A549 (cell line): ENCODE results near the gene VTA1. TPM values are rescaled to one million over a fixed set of nuclear protein-coding genes. Genes with fewer than 3 reads are reported as not detected.

Source experiments
- ATAC-seq, 2 experiments: fragments of 200-7000 bp in 1 of 2; fragments of >200 bp in 1 of 2; cut with Nextera tagmentation in 1 of 2; cut with Tn5 transposase in 1 of 2; 3 replicates each; pipeline versions ENCODE4 v1.8.0 to v1.9.1; 2018 to 2020; ENCODE audit warnings: mild to moderate bottlenecking in 1 of 2, moderate library complexity in 1 of 2
- CTCF ChIA-PET: fragments of 300-600 bp; sonication (Branson Sonifier 250); formaldehyde crosslinking; extraction: SDS; loops from one replicate; lab custom pipeline; 2021; ENCODE audit warnings: antibody characterized with exemption, inconsistent platforms; lab: Yijun Ruan, JAX
- POLR2A ChIA-PET: fragments of 350-600 bp; formaldehyde crosslinking; extraction: SDS; loops from one replicate; lab custom pipeline; 2021; ENCODE audit warnings: antibody characterized with exemption, inconsistent platforms; lab: Yijun Ruan, JAX
- DNase-seq, 2 experiments: peaks; one replicate each; pipeline versions ENCODE4 v3.0.0 to v3.0.0-alpha.2; 2011 to 2016; ENCODE audit warnings: low read depth in 1 of 2, low spot score in 1 of 2
- FAIRE-seq: peaks from 2 replicates; lab custom pipeline; 2011; peaks lifted over from hg19 to GRCh38; lab: Jason Lieb, UNC
- H3K27ac ChIP-seq, 2 experiments: fragments of >200 bp; sonication (Bioruptor Twin); formaldehyde crosslinking; 3 replicates each; pipeline ENCODE4 v1.5.1; 2016 to 2017
- H3K4me1 ChIP-seq: fragments of >200 bp; sonication (Bioruptor Twin); formaldehyde crosslinking; 3 replicates; pipeline ENCODE4 v1.6.1; 2016
- H3K4me2 ChIP-seq: fragments of >200 bp; sonication (Bioruptor Twin); formaldehyde crosslinking; 3 replicates; pipeline ENCODE4 v1.6.1; 2016
- H3K4me3 ChIP-seq: fragments of >200 bp; sonication (Bioruptor Twin); formaldehyde crosslinking; 3 replicates; pipeline ENCODE4 v1.5.1; 2016
- H3K9me3 ChIP-seq: fragments of >200 bp; sonication (Bioruptor Twin); formaldehyde crosslinking; 3 replicates; pipeline ENCODE4 v1.6.1; 2016
- BCL3 ChIP-seq: fragments of >200 bp; sonication (Bioruptor Twin); formaldehyde crosslinking; IDR thresholded peaks from 3 replicates; pipeline ENCODE4 v1.6.1; 2016
- BHLHE40 ChIP-seq: IDR thresholded peaks from 2 replicates; pipeline ENCODE4 v1.6.1; 2012; ENCODE audit warnings: low read depth, low read length, inconsistent platforms
- CBX2 ChIP-seq: fragments of 200-600 bp; sonication (generic); IDR thresholded peaks from 2 replicates; pipeline ENCODE4 v1.6.1; 2016; ENCODE audit warnings: low read depth, mild to moderate bottlenecking, borderline replicate concordance
- CBX8 ChIP-seq: fragments of 200-600 bp; sonication (generic); IDR thresholded peaks from 2 replicates; pipeline ENCODE4 v1.6.1; 2016
- CEBPB ChIP-seq, 2 experiments: fragments of >200 bp in 1 of 2; sonication (Bioruptor Twin) in 1 of 2; formaldehyde crosslinking in 1 of 2; IDR thresholded peaks; 2 replicates each; pipeline ENCODE4 v1.6.1; 2012 to 2016
- CHD4 ChIP-seq: fragments of 200-600 bp; sonication (generic); IDR thresholded peaks from 2 replicates; pipeline ENCODE4 v1.6.1; 2016; ENCODE audit warnings: antibody characterized with exemption, mild to moderate bottlenecking, borderline replicate concordance
- EP300 ChIP-seq, 2 experiments: fragments of >200 bp; sonication (Bioruptor Twin); formaldehyde crosslinking; IDR thresholded peaks; 2 replicates in 1 of 2; 3 replicates in 1 of 2; pipeline ENCODE4 v1.6.1; 2016 to 2017
- ESRRA ChIP-seq: fragments of 150-350 bp; IDR thresholded peaks from 2 replicates; pipeline ENCODE4 v1.6.1; 2014; ENCODE audit warnings: mild to moderate bottlenecking, low read length, borderline replicate concordance
- GATA3 ChIP-seq: IDR thresholded peaks from 2 replicates; pipeline ENCODE4 v1.6.1; 2012; ENCODE audit warnings: borderline replicate concordance
- HOXA7 ChIP-seq: fragments of 250-450 bp; sonication (Bioruptor Pico); IDR thresholded peaks from 2 replicates; pipeline ENCODE4 v1.5.0; 2020; ENCODE audit warnings: mild to moderate bottlenecking, moderate library complexity
- HOXB13 ChIP-seq: fragments of 250-450 bp; sonication (Bioruptor Pico); IDR thresholded peaks from 2 replicates; pipeline ENCODE4 v1.5.0; 2020; ENCODE audit warnings: low read depth, mild to moderate bottlenecking, moderate library complexity
- HOXB5 ChIP-seq: fragments of 250-450 bp; sonication (Bioruptor Pico); IDR thresholded peaks from 2 replicates; pipeline ENCODE4 v1.5.0; 2020; ENCODE audit warnings: mild to moderate bottlenecking, moderate library complexity
- JUN ChIP-seq, 2 experiments: fragments of >200 bp; sonication (Bioruptor Twin); formaldehyde crosslinking; IDR thresholded peaks; 2 replicates in 1 of 2; 3 replicates in 1 of 2; pipeline ENCODE4 v1.6.1; 2016 to 2017
- KDM1A ChIP-seq: fragments of 200-600 bp; sonication (generic); IDR thresholded peaks from 2 replicates; pipeline ENCODE4 v1.6.1; 2016; ENCODE audit warnings: low read depth, mild to moderate bottlenecking
- MYC ChIP-seq: IDR thresholded peaks from 2 replicates; pipeline ENCODE4 v1.6.1; 2012; ENCODE audit warnings: mild to moderate bottlenecking, inconsistent platforms, low read length, improper control_type of control experiment, borderline replicate concordance
- NR3C1 ChIP-seq: fragments of >200 bp; sonication (Bioruptor Twin); formaldehyde crosslinking; IDR thresholded peaks from 3 replicates; pipeline ENCODE4 v1.6.1; 2017
- PBX3 ChIP-seq: IDR thresholded peaks from 2 replicates; pipeline ENCODE4 v1.6.1; 2012
- PHF8 ChIP-seq: fragments of 200-600 bp; sonication (generic); IDR thresholded peaks from 2 replicates; pipeline ENCODE4 v1.6.1; 2016; ENCODE audit warnings: low read depth, mild to moderate bottlenecking, antibody characterized with exemption, moderate library complexity, borderline replicate concordance
- RAD21 ChIP-seq, 2 experiments: fragments of >200 bp in 1 of 2; sonication (Bioruptor Twin) in 1 of 2; formaldehyde crosslinking in 1 of 2; IDR thresholded peaks in 1 of 2; conservative IDR thresholded peaks in 1 of 2; 2 replicates in 1 of 2; 3 replicates in 1 of 2; pipeline ENCODE4 v1.6.1; 2012 to 2018; ENCODE audit warnings: inconsistent platforms in 1 of 2
- RARB ChIP-seq: fragments of 250-450 bp; sonication (Bioruptor Pico); IDR thresholded peaks from 2 replicates; pipeline ENCODE4 v1.8.0; 2021; ENCODE audit warnings: mild to moderate bottlenecking, moderate library complexity
- RFX5 ChIP-seq: fragments of 450-650 bp; IDR thresholded peaks from 2 replicates; pipeline ENCODE4 v1.7.1; 2014; ENCODE audit warnings: antibody characterized with exemption, mild to moderate bottlenecking, moderate library complexity
- SMC3 ChIP-seq: fragments of >200 bp; sonication (Bioruptor Twin); formaldehyde crosslinking; IDR thresholded peaks from 3 replicates; pipeline ENCODE4 v1.6.1; 2018; ENCODE audit warnings: inconsistent platforms
- TP53 ChIP-seq: fragments of 250-450 bp; sonication (Bioruptor Pico); IDR thresholded peaks from 2 replicates; pipeline ENCODE4 v1.5.0; 2021; ENCODE audit warnings: mild to moderate bottlenecking, moderate library complexity
- ZNF302 ChIP-seq: fragments of 250-450 bp; sonication (Bioruptor Pico); IDR thresholded peaks from 2 replicates; pipeline ENCODE4 v1.9.0; 2021; ENCODE audit warnings: inconsistent platforms, mild to moderate bottlenecking, moderate library complexity
- ZSCAN20 ChIP-seq: fragments of 250-450 bp; sonication (Bioruptor Pico); IDR thresholded peaks from 2 replicates; pipeline ENCODE4 v1.8.0; 2022; ENCODE audit warnings: mild to moderate bottlenecking, moderate library complexity
- WGBS: methylation state at CpG from one replicate; pipeline ENCODE4 v1.1.6; 2017; ENCODE audit errors: missing lambda C conversion rate; 5-methylcytosine and 5-hydroxymethylcytosine counted together
- polyA plus RNA-seq, 4 experiments: library from polyadenylated mRNA; depleted of rRNA in 3 of 4; stranded (reverse); fragments of >200 nt; fragmentation: RNase III in 1 of 4; extraction: RNeasy Plus Mini Kit Qiagen cat#74134 plus additional on column Dnase treatment in 1 of 4; gene quantifications; 2 replicates in 3 of 4; 3 replicates in 1 of 4; pipeline ENCODE4 v1.2.3, GENCODE V29; 2011 to 2017
- TF ChIP-seq, protein P1 (sequence below): fragments of 200-600 bp; sonication (generic); IDR thresholded peaks from 2 replicates; pipeline ENCODE4 v1.6.1; 2016; ENCODE audit warnings: antibody characterized with exemption, mild to moderate bottlenecking, moderate library complexity
- TF ChIP-seq, protein P2 (sequence below): fragments of 250-450 bp; sonication (Bioruptor Pico); IDR thresholded peaks from 2 replicates; pipeline ENCODE4 v1.5.0; 2020; ENCODE audit warnings: low read depth, mild to moderate bottlenecking, moderate library complexity
- TF ChIP-seq, protein P3 (sequence below): IDR thresholded peaks from 2 replicates; pipeline ENCODE4 v1.6.1; 2012

The VTA1 gene
- polyA plus RNA-seq, 2 of the 4 experiments (the other 2 are of a cell fraction): 44.3 to 88.0 TPM

DNA sequence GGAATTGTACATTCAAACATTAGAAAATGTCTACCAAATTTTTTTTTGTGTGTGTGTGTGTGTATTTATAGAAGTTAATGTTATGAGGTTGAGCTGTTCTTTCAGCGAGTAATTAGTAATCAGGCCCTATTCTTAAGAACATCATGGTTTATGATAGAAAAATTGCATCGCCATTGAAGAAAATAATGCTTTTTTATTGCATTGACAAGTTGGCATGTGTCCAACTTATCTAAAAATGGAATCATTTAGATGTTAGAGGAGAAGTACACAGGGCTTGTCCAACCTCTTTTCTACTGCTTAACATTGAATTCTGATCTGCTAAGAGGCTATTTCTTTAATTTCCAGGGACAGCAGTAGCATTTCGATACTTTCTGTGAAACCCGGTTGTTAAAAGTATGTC, 93.1 kb downstream of the VTA1 start:
- POLR2A ChIA-PET: no interaction called here
- H3K9me3 ChIP-seq: no peaks in the 10 kb centered on the region
- H3K4me2 ChIP-seq: no peak overlapping the region
- ATAC-seq: no peak
- CTCF ChIA-PET: no interaction called here
- H3K27ac ChIP-seq: no peak overlapping the region
- WGBS: 92% methylated on average over 4 of the region's 4 CpGs
- H3K4me3 ChIP-seq: no peak overlapping the region
- DNase-seq: no peak
- H3K4me1 ChIP-seq: no peaks in the 10 kb centered on the region
- TF ChIP-seq ZSCAN20 (CRISPR knock-in tag) (no peak), KDM1A (no peak), ZNF302 (no peak), BHLHE40 (no peak), JUN (IDR thresholded peaks at IDR 0.05) (no peak), MYC (no peak), EP300 (IDR thresholded peaks at IDR 0.05) (no peak), RAD21 (conservative IDR thresholded peaks at IDR 0.05 in 1 of 2, IDR thresholded peaks at IDR 0.05 in 1 of 2) (no peak), CEBPB (IDR thresholded peaks at IDR 0.05) (no peak), HOXA7 (no peak), TP53 (no peak), RFX5 (no peak), CBX2 (no peak), CBX8 (no peak), HOXB13 (no peak), GATA3 (no peak)
- TF ChIP-seq, protein P1, sequence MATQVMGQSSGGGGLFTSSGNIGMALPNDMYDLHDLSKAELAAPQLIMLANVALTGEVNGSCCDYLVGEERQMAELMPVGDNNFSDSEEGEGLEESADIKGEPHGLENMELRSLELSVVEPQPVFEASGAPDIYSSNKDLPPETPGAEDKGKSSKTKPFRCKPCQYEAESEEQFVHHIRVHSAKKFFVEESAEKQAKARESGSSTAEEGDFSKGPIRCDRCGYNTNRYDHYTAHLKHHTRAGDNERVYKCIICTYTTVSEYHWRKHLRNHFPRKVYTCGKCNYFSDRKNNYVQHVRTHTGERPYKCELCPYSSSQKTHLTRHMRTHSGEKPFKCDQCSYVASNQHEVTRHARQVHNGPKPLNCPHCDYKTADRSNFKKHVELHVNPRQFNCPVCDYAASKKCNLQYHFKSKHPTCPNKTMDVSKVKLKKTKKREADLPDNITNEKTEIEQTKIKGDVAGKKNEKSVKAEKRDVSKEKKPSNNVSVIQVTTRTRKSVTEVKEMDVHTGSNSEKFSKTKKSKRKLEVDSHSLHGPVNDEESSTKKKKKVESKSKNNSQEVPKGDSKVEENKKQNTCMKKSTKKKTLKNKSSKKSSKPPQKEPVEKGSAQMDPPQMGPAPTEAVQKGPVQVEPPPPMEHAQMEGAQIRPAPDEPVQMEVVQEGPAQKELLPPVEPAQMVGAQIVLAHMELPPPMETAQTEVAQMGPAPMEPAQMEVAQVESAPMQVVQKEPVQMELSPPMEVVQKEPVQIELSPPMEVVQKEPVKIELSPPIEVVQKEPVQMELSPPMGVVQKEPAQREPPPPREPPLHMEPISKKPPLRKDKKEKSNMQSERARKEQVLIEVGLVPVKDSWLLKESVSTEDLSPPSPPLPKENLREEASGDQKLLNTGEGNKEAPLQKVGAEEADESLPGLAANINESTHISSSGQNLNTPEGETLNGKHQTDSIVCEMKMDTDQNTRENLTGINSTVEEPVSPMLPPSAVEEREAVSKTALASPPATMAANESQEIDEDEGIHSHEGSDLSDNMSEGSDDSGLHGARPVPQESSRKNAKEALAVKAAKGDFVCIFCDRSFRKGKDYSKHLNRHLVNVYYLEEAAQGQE: no peak
- TF ChIP-seq, protein P2, sequence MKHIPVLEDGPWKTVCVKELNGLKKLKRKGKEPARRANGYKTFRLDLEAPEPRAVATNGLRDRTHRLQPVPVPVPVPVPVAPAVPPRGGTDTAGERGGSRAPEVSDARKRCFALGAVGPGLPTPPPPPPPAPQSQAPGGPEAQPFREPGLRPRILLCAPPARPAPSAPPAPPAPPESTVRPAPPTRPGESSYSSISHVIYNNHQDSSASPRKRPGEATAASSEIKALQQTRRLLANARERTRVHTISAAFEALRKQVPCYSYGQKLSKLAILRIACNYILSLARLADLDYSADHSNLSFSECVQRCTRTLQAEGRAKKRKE (CRISPR knock-in tag): no peak
- TF ChIP-seq, protein P3, sequence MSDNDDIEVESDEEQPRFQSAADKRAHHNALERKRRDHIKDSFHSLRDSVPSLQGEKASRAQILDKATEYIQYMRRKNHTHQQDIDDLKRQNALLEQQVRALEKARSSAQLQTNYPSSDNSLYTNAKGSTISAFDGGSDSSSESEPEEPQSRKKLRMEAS: no peak
- no peak for FAIRE-seq

- no peak for ATAC-seq
- no peak for FAIRE-seq
- Histone ChIP-seq H3K9me3 (no peaks in the 10 kb centered on the region), H3K4me3 (no peak overlapping the region), H3K4me1 (no peaks in the 10 kb centered on the region), H3K4me2 (no peak overlapping the region), H3K27ac (no peak overlapping the region)
- DNase-seq: no peak
- ChIA-PET POLR2A (no interaction called here), CTCF (no interaction called here)
- TF ChIP-seq JUN (IDR thresholded peaks at IDR 0.05) (no peak), PHF8 (no peak), TP53 (no peak), RAD21 (conservative IDR thresholded peaks at IDR 0.05 in 1 of 2, IDR thresholded peaks at IDR 0.05 in 1 of 2) (no peak), SMC3 (no peak), BCL3 (no peak), ESRRA (no peak), HOXB5 (CRISPR knock-in tag) (no peak), CHD4 (no peak), RARB (CRISPR knock-in tag) (no peak), KDM1A (no peak), PBX3 (no peak), NR3C1 (no peak)
- TF ChIP-seq, protein P2 (CRISPR knock-in tag): no peak
- TF ChIP-seq, all 56 proteins: peak for 0
These were observed 94.0 kb downstream of the VTA1 start for GRCh38 chr6:142241061-142241460.
